DOHH2 (cell line): ENCODE results near the gene RIPK1.

Experiments
- H3F3A ChIP-seq: fragments of 200-600 bp; sonication (generic), shearing (Covaris generic); 2 replicates; pipeline ENCODE4 v1.6.0; 2016; ENCODE audit warnings: antibody characterized with exemption, mild to moderate bottlenecking; ENCODE audit not compliant: control insufficient read depth, insufficient read depth
- H3K27ac ChIP-seq: fragments of 200-600 bp; sonication (generic); 2 replicates; pipeline ENCODE4 v1.5.1; 2014; ENCODE audit warnings: low read depth, mild to moderate bottlenecking, low read length, moderate library complexity
- H3K27me3 ChIP-seq: fragments of 200-600 bp; sonication (generic); 2 replicates; pipeline ENCODE4 v1.6.1; 2014; ENCODE audit warnings: mild to moderate bottlenecking, low read length, mixed read lengths; ENCODE audit not compliant: control insufficient read depth
- H3K36me3 ChIP-seq: fragments of 200-600 bp; sonication (generic); 2 replicates; pipeline ENCODE4 v1.6.1; 2014; ENCODE audit warnings: mild to moderate bottlenecking, low read length, moderate library complexity, mixed read lengths; ENCODE audit not compliant: control insufficient read depth
- H3K4me1 ChIP-seq: fragments of 200-600 bp; sonication (generic); 2 replicates; pipeline ENCODE4 v1.6.1; 2014; ENCODE audit warnings: mild to moderate bottlenecking, low read length, mixed read lengths; ENCODE audit not compliant: control insufficient read depth
- H3K4me2 ChIP-seq: fragments of 200-600 bp; sonication (generic); 2 replicates; pipeline ENCODE4 v1.6.0; 2014; ENCODE audit warnings: mild to moderate bottlenecking, low read length, moderate library complexity
- H3K4me3 ChIP-seq: fragments of 200-600 bp; sonication (generic); 2 replicates; pipeline ENCODE4 v1.5.1; 2014; ENCODE audit warnings: mild to moderate bottlenecking, low read length, mixed read lengths
- H3K79me2 ChIP-seq: fragments of 200-600 bp; sonication (generic); 2 replicates; pipeline ENCODE4 v1.6.1; 2014; ENCODE audit warnings: mild to moderate bottlenecking, low read length, mixed read lengths; ENCODE audit not compliant: control insufficient read depth
- H3K9me2 ChIP-seq: fragments of 200-600 bp; sonication (generic); replicated peaks from 2 replicates; pipeline ENCODE4 v1.6.1; 2014; ENCODE audit warnings: mild to moderate bottlenecking, low read length, mixed read lengths; ENCODE audit not compliant: control insufficient read depth
- H3K9me3 ChIP-seq: fragments of 200-600 bp; sonication (generic); 2 replicates; pipeline ENCODE4 v1.6.1; 2014; ENCODE audit warnings: antibody characterized with exemption, low read length, mixed read lengths; ENCODE audit not compliant: control insufficient read depth, insufficient read depth
- H4K20me1 ChIP-seq: fragments of 200-600 bp; sonication (generic); 2 replicates; pipeline ENCODE4 v1.6.0; 2014; ENCODE audit warnings: low read depth, mild to moderate bottlenecking, antibody characterized with exemption, low read length, moderate library complexity; ENCODE audit not compliant: control insufficient read depth, insufficient read depth
- CTCF ChIP-seq: fragments of 200-600 bp; sonication (generic); IDR thresholded peaks from one replicate; pipeline ENCODE4 v1.5.1; 2014; ENCODE audit warnings: antibody characterized with exemption, mild to moderate bottlenecking, low read depth, low read length; ENCODE audit not compliant: poor library complexity, severe bottlenecking
- EZH2phosphoT487 ChIP-seq: fragments of 200-600 bp; sonication (generic); IDR thresholded peaks from 2 replicates; pipeline ENCODE4 v1.6.1; 2017; ENCODE audit warnings: borderline replicate concordance, mild to moderate bottlenecking, antibody characterized with exemption, low read length, moderate library complexity, mixed read lengths

The RIPK1 gene

GRCh38 chr6:3063733-3064700 lies 4.3 kb upstream of the RIPK1 start:
- no peaks in the 10 kb centered on the region for H3K9me2 ChIP-seq
- H3K27me3 ChIP-seq: no peaks in the 10 kb centered on the region
- H3K4me1 ChIP-seq: peaks cover 54% of the 10 kb centered on the region
- TF ChIP-seq CTCF (no peak), EZH2phosphoT487 (no peak)
- peak overlapping the region; percentile 91 for H3K4me3 ChIP-seq
- no peaks in the 10 kb centered on the region for H3K9me3 ChIP-seq
- H3K27ac ChIP-seq: peak overlapping the region; percentile 53
- peak overlapping the region; percentile 86 for H3K4me2 ChIP-seq
- H4K20me1 ChIP-seq: no peaks in the 10 kb centered on the region
- peaks cover 38% of the 10 kb centered on the region for H3K79me2 ChIP-seq
- H3K36me3 ChIP-seq: no peaks in the 10 kb centered on the region; the same call in 1 of the 2 replicates
- H3F3A ChIP-seq: peaks cover 31% of the 10 kb centered on the region

GRCh38 chr6:3071568-3071967 lies 3.3 kb downstream of the RIPK1 start:
- H3K4me1 ChIP-seq: peaks cover 71% of the 10 kb centered on the region
- no peak overlapping the region for H3K4me2 ChIP-seq
- peaks cover 16% of the 10 kb centered on the region for H3K36me3 ChIP-seq
- no peaks in the 10 kb centered on the region for H4K20me1 ChIP-seq
- H3K9me2 ChIP-seq: no peaks in the 10 kb centered on the region
- H3K27me3 ChIP-seq: no peaks in the 10 kb centered on the region
- peaks cover 80% of the 10 kb centered on the region for H3K79me2 ChIP-seq
- H3K4me3 ChIP-seq: no peak overlapping the region
- TF ChIP-seq EZH2phosphoT487 (no peak), CTCF (no peak)
- no peak overlapping the region for H3K27ac ChIP-seq
- H3K9me3 ChIP-seq: no peaks in the 10 kb centered on the region
- H3F3A ChIP-seq: peaks cover 34% of the 10 kb centered on the region

GRCh38 chr6:3072798-3073197 lies 4.5 kb downstream of the RIPK1 start:
- H3K4me1 ChIP-seq: peaks cover 68% of the 10 kb centered on the region

More at GRCh38 chr6:3072798-3073197, 4.5 kb downstream of the RIPK1 start:
- no peak overlapping the region for H3K4me3 ChIP-seq
- no peaks in the 10 kb centered on the region for H4K20me1 ChIP-seq
- no peaks in the 10 kb centered on the region for H3K9me2 ChIP-seq
- peaks cover 81% of the 10 kb centered on the region for H3K79me2 ChIP-seq
- TF ChIP-seq EZH2phosphoT487: no peak
- no peak for TF ChIP-seq CTCF
- H3K9me3 ChIP-seq: no peaks in the 10 kb centered on the region
- peaks cover 25% of the 10 kb centered on the region for H3F3A ChIP-seq
- peaks cover 27% of the 10 kb centered on the region for H3K36me3 ChIP-seq
- H3K27ac ChIP-seq: no peak overlapping the region
- no peaks in the 10 kb centered on the region for H3K27me3 ChIP-seq
- no peak overlapping the region for H3K4me2 ChIP-seq
